Sciatic nerve (tissue), 2 donors: Measurements from ENCODE around the gene ASB3. TPM values are rescaled to one million over a fixed set of nuclear protein-coding genes. Genes with fewer than 3 reads are reported as not detected.
"Not testable (repeated sequence)": the region's sequence is repeated elsewhere in the genome, so short reads cannot be mapped to it uniquely, and the experiment has no call there.

Experiments used
- ATAC-seq: fragments of 200-7000 bp; cut with Tn5 transposase; one replicate; pipeline ENCODE4 v1.9.1; 2020; ENCODE audit warnings: mild to moderate bottlenecking, moderate library complexity
- DNase-seq: peaks from one replicate; pipeline ENCODE4 v3.0.0-alpha.2; 2020; ENCODE audit warnings: low spot score
- intact Hi-C: fragments of 100-400 bp; cut with DNase I; formaldehyde crosslinking; loops from one replicate; pipeline ENCODE4 v1.14.2; 2022
- total RNA-seq: library from RNA; stranded (reverse); fragmentation: NEBNext Ultra II Directional; extraction: Animal tissue kit (Norgen Biotek cat#: 25700); gene quantifications from one replicate; pipeline ENCODE4 v1.2.1, GENCODE V29; 2021
- donor health status: DM: no; HTN: no; CAD: no.
- donor health status: DM: no; HTN: no; CAD: no.

Gene ASB3
- 30.0 TPM for total RNA-seq

DNA sequence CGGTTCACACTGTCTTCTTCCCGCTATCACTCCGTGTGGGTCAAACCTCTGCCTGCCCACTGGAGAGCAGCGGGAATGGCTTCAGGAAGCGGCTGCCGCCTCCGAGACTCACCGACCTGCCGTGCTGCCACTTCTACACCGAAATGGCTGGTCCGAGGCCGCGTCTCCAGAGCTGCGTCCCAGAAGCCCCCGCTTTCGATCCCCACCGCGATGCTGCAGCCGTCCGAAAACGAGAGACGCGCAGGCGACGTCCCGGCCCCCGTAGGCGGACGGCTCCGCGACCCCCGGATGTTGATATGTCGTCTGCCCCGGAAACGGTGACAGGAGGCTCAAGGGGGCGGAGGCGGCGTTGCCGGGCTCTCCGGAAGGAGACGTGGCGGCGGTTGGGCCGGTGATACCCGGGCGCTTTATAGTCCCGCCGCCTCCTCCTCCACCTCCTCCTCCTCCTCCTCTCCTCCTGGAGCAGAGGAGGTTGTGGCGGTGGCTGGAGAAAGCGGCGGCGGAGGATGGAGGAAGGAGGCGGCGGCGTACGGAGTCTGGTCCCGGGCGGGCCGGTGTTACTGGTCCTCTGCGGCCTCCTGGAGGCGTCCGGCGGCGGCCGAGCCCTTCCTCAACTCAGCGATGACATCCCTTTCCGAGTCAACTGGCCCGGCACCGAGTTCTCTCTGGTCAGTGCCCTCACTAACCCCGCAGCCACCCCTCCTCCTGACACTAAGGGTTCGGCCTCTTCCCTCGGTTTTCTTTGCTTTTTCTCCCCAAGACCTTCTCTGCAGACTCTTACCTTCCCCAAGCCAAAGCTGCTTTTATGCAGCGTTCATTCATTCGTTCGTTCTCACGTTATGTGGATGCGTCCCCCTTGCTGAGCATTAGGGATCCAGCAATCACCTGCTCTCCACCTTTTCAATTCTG lies at the start of gene ASB3, which contains the start of gene ERLEC1:
ASB3 (minus strand) TSS at position 249 of the 909 bp plus-strand sequence. CDS start 21,381 bp downstream, outside the sequence.
ERLEC1 (plus strand) TSS at position 340 of the 909 bp plus-strand sequence; CDS start at position 507, 167 bp downstream.
- DNase-seq, result peak; percentile 92
- ATAC-seq, result peak; percentile 99
- intact Hi-C loops, result no loop called here

DNA sequence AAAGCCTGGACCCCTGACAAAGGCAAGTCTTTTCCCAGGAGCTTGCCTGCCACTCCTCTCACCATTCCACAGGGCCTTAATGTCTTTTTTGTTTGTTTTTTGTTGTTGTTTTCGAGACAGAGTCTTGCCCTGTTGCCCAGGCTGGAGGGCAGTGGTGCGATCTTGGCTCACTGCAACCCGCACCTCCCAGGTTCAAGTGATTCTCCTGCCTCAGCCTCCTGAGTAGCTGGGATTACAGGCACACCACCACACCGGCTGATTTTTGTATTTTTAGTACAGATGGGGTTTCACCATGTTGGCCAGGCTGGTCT lies 43.2 kb upstream of the ASB3 start:
- intact Hi-C loops, DNase-seq, ATAC-seq: not testable (repeated sequence)

GRCh38 chr2:53829273-53829979 lies 42.7 kb upstream of the ASB3 start:
- intact Hi-C loops, result no loop called here
- ATAC-seq (peak; percentile 75), DNase-seq (no peak)

DNA sequence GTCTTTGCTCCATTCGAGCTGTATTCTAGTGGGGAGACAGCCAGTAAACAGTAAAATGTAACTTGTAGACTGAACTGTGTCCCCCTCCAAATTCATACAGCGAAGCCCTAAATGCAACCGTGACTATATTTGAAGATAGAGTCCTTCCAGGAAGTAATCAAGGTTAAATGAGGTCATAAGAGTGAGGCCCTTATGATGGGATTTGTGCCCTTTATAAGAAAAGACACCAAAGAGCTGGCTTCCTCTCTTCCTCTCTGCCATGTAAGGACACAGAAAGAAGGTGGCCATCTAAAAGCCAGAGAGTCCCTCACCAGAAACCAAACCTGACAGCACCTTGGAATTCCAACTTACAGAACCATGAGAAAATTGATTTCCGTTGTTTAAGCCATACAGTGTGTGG lies 41.6 kb upstream of the ASB3 start:
- intact Hi-C loops, result no loop called here
- DNase-seq (no peak), ATAC-seq (no peak)

DNA sequence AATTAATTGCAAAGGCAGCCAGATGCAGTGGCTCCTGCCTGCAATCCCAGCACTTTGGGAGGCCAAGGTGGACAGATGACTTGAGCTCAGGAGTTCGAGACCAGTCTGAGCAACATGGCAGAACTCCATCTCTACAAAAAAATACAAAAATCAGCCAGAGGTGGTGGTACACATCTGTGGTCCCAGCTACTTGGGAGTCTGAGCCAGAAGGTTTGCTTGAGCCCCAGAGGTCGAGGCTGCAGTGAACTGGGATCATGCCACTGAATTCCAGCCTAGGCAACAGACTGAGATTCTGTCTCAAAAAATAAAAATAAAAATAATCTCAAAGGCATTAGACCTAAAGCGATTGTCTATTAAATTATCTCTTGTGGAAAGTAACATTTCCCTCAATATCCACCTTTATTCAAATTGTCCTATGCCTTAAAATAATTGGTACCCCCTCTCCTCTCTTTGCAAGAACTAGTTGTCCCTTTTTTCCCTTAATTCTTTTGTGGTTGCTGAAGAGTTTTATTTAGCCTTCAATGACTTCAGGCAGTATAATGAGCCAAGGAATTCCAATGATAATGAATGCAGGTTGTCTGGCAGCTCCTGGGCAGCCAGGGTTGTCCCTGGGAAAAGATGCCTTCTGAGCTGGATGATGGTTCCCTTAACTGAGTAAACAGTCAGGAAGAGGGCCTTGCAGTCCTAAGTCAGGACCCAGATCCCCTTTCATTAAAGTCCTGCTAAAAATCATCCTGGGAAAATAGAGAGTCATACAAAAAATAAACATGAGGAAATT lies 40.8 kb upstream of the ASB3 start:
- DNase-seq (no peak), ATAC-seq (peak; percentile 37)
- intact Hi-C loops, result no loop called here

DNA sequence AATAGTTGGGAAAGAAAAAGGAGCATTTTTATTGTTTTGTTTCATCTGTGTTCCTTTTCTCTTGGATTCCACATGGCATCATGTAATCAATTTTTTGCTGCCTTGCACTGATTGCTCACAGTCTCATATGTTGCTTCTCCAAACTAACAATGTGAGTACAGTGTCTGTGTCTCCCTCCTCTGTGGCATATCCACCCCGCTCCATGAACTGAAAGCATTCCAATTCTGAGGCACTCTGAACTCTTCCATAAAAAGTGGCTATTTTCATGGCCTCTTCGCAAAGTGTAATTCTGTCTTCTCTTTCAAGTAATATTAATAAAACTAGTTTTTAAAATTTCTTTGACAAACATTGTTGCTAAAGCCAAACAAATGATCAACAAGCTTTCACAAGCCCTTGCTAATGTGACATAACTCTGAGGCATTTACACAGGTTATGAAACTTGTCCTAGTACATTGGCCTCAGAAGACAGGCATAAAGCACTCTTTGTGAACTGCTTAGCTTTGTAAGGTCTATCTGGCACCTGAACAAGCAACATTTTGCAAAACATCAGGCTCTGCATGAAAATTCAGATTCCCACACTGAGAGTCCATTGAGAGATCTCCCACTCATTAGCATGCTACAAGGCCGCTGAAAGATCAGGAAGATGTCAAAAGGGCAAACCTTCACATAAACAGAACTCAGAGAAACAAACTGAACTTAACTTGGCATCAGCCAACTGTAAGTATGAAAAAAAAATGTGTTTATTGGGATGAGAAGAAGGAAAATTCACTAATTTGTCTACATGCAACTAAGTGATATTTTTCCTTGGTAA lies 40.0 kb upstream of the ASB3 start:
- intact Hi-C loops, result no loop called here
- DNase-seq (no peak), ATAC-seq (peak; percentile 94)

- DNase-seq (no peak), ATAC-seq (no peak)
- intact Hi-C loops, result no loop called here
Measured at GRCh38 chr2:53826030-53826410, 39.3 kb upstream of the ASB3 start.

- DNase-seq, intact Hi-C loops, ATAC-seq: not testable (repeated sequence)
Measured at GRCh38 chr2:53823639-53824038, 36.9 kb upstream of the ASB3 start.

DNA sequence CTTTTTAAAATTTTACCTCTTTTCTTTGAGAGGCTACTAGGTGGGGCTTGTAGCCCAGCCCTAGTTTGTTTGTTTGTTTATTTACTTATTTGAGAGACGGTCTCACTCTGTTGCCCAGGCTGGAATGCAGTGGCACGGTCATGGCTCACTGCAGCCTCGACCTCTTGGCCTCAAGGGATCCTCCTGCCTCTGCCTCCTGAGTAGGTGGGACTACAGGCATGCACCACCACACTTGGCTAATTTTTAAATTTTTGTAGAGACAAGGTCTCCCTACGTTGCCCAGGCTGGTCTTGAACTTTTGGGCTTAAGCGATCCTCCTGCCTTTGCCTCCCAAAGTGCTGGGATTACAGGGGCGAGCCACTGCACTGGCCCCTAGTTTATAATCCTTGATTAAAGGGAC lies 35.1 kb upstream of the ASB3 start:
- intact Hi-C loops, result no loop called here
- ATAC-seq (no peak), DNase-seq (no peak)

GRCh38 chr2:53820711-53821110 lies 34.0 kb upstream of the ASB3 start:
- intact Hi-C loops, result no loop called here

DNA sequence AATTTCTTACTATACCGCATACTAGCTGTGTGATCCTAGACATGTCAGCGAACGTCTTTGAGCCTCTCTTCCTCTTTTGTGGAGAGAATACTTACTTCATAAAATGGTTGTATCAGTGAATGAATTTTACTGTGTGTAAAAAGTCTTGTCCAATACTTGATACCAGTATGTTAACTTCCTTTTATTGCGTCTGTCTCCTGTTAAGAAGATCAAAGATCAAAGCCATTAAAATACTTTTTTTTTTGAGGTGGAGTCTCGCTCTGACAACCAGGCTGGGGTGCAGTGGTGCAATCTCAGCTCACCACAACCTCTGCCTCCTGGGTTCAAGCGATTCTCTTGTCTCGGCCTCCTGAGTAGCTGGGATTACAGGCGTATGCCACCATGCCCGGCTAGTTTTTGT lies 33.3 kb upstream of the ASB3 start:
- ATAC-seq, result no peak
- intact Hi-C loops, result no loop called here
- no peak for DNase-seq

More at GRCh38 chr2:53820711-53821110, 34.0 kb upstream of the ASB3 start:
- ATAC-seq (no peak), DNase-seq (no peak)

DNA sequence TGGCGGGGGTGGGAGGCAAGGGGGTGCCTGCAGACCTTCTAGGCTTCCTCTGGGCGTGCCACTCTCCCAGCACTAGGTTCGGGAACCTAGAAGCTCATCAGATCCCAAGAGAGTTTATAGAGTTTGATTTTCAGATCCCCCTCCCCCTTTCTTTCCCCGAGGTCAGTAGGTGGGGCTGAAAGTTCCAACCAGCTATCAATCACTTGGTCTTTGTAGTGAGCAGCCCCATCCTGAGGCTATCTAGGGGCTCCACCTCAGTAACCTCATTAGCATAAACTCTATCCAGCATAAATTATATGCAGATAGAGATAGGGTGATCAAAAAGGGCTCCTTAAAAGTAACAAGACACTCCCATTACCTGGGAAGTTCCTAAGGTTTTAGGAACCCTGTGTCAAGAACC lies 32.9 kb upstream of the ASB3 start:
- intact Hi-C loops, result no loop called here
- ATAC-seq (no peak), DNase-seq (no peak)

DNA sequence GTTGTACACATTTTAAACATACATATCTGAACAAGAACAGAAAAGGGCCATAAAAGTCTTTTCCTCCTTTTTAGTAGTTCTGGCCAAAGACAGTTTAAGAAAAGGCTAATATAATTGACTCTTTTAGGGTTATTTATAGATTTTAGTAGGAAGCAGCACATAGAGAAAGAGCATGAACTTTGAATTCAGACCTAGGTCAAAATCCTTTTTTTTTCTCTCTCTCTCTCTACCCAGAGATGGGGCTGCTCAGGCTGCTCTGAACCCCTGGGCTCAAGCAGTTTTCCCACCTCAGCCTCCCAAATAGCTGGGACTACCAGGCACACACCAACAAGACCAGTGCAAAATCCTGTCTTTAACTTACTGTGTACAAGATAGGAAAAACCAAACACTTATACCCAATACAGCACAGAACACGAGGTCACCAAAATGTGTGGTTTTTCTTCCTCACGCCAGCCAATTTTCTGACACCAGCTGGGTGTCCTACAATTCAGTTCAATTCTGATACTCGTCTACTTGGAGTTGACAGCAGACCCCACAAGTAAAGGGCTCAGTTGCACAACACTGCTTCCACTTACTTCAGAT lies 32.2 kb upstream of the ASB3 start:
- intact Hi-C loops, result no loop called here
- DNase-seq (no peak), ATAC-seq (no peak)

DNA sequence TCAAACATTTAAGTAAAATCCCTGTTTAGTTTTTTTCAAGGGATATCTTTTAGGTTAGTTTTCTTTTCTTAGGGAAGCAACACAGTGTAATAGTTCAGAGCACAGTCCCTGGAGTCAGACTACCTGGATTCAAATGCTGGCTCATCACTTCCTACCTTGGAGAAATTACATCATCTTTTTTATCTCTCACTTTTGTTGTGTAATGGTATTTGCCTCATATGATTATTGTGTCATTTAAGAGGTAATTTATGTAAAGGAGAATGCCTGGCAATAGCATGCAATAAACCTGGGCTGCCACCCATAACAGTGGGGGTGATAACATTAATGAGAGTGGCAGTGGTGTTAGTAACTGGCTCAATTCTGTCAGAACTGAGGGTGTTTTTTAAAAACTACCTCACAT lies 26.4 kb upstream of the ASB3 start:
- no peak for DNase-seq
- no peak for ATAC-seq
- intact Hi-C loops, result no loop called here

DNA sequence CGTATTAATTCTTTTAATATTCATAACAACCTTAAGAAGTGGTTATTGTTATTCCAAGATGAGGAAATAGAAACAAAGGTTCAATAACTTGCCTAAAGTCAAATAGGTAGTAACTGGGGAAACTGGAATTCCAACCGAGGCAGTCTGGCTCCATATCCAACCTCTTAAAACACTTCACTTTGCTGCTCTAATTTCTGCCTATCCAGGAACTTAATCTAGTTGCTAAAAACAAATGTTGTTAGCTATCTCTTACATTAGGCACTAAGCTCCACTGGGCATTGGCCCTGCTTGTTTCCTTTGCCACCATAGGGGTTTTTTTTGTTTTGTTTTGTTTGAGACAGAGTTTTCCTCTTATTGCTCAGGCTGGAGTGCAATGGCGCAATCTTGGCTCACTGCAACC lies 24.8 kb upstream of the ASB3 start:
- ATAC-seq (no peak), DNase-seq (no peak)
- intact Hi-C loops, result no loop called here

GRCh38 chr2:53802617-53803151 lies 15.9 kb upstream of the ASB3 start:
- intact Hi-C loops, result no loop called here
- no peak for ATAC-seq
- DNase-seq, result no peak

DNA sequence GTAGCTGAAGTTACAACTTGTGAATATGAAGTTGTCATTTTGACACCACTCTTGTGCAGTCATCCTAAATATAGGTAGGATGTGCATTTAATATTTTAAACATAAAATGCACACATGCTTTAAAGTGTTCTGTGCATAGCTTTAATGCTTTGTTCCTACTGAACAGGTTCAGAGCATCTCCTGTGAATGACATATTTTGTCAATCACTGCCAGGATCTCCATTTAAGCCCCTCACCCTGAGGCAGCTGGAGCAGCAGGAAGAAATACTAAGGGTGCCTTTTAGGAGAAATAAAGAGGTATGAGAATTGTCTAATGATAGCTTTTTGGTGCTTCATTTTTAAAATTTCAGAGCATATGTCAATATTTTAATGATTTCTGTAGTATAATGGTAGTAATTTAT lies 14.8 kb upstream of the ASB3 start:
- intact Hi-C loops, result no loop called here
- ATAC-seq (no peak), DNase-seq (no peak)

DNA sequence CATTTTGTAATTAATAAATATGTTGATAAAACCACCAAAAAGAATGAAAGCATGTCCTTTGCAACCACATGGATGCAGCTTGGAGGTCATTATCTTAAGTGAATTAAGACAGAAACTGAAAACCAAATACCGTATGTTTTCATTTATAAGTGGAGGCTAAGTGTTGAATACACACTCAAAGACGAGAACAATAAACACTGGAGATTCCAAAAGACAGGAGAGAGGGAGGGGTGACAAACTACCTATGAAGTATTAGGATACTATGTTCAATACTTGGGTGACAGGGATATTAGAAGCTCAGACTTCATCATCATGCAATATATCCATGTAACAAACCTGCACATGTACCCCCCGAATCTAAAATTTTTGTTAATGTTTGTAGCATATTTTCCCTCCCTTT lies 7.1 kb upstream of the ASB3 start:
- intact Hi-C loops, result no loop called here
- ATAC-seq (no peak), DNase-seq (no peak)
